ENCODE data around the gene EFEMP2. TPM values are rescaled to one million over a fixed set of nuclear protein-coding genes. Genes with fewer than 3 reads are reported as not detected.
"Not testable (repeated sequence)": the region's sequence is repeated elsewhere in the genome, so short reads cannot be mapped to it uniquely, and the experiment has no call there.

Gene EFEMP2
- total RNA-seq, 1 experiment from 2014 or later: 26.2 TPM

DNA sequence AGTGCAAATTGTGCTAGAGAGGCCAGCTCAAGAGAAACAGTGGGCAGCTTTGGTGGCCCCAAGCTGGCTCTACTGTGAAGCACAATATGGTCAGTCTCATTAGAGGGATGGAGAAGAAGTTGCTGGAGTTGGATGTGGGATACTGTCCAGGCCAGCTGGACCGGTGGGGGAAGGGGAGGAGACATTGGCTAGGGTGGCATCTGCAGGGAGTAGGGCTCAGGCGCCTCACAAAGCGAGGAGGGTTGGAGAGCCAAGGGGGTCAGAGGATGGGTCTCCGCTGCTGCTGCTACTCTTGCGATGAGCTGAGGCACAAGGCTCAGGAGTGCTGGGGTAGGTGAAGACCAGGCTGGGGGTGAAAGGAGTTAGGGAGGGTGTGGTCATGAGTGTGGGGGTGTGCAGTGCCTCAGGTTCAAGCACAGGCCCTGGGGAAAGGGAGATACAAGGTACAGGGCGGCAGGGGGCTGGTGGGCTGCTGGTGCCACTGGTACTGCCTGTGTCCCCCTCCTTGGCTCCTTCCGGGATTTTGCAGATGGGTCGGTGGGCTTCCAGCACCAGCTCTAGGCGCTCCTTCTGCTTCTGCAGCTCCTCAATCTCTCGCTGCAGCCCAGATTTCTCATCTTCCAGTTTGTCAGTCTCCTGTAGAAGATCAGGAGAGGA is 20.2 kb upstream of the EFEMP2 start:
- Histone ChIP-seq H3K79me1 (ENCODE audit: insufficient read depth, low read depth, low read length, poor library complexity, severe bottlenecking) (no peaks in the 10 kb centered on the region), H3K18ac (ENCODE audit: insufficient read length, low read depth, low read length) (no peak overlapping the region), H2BK12ac (ENCODE audit: insufficient read length, low read depth, low read length) (no peak overlapping the region), H3K4me2 (ENCODE audit: insufficient read depth, insufficient read length, low read length) (peak overlapping the region; percentile 70), H2BK15ac (ENCODE audit: low read depth, low read length) (no peak overlapping the region), H2BK20ac (ENCODE audit: low read depth, low read length, poor library complexity, severe bottlenecking) (no peak overlapping the region), H3K9me3 (ENCODE audit: control insufficient read depth, low read depth, low read length) (no peaks in the 10 kb centered on the region), H3K56ac (ENCODE audit: insufficient read length, low read depth, low read length) (no peak overlapping the region), H3K9ac (ENCODE audit: extremely low read depth, insufficient read length, low read length) (no peak overlapping the region), H3K27me3 (ENCODE audit: insufficient read depth, low read length) (peaks cover 6% of the 10 kb centered on the region; the same call in 1 of the 2 replicates), H4K20me1 (ENCODE audit: control insufficient read depth, insufficient read depth, insufficient read length) (no peaks in the 10 kb centered on the region), H4K8ac (replicated peaks; ENCODE audit: insufficient read length, low read depth, low read length) (no peak overlapping the region), H3K14ac (ENCODE audit: insufficient read depth, low read length) (no peak overlapping the region), H3K4ac (ENCODE audit: low read depth, low read length) (no peak overlapping the region), H4K5ac (ENCODE audit: insufficient read length, low read depth, low read length) (no peak overlapping the region), H3T11ph (ENCODE audit: low read length) (no peak overlapping the region), H2BK120ac (ENCODE audit: low read depth, low read length, poor library complexity, severe bottlenecking) (no peak overlapping the region), H3K4me1 (ENCODE audit: insufficient read depth, low read length) (peaks cover 7% of the 10 kb centered on the region; the same call in 1 of the 2 replicates), H3K79me2 (ENCODE audit: insufficient read depth, low read length) (no peaks in the 10 kb centered on the region; the same call in 1 of the 2 replicates), H4K91ac (ENCODE audit: insufficient read length, low read depth, low read length) (no peak overlapping the region), H2AFZ (ENCODE audit: low read length) (no peak overlapping the region), H3K23me2 (ENCODE audit: insufficient read length, low read depth, low read length, poor library complexity, severe bottlenecking) (peaks cover 23% of the 10 kb centered on the region), H3K27ac (ENCODE audit: insufficient read length, low read depth, low read length) (no peak overlapping the region), H2BK5ac (ENCODE audit: insufficient read length, low read length) (no peak overlapping the region), H2AK5ac (ENCODE audit: insufficient read length, low read length) (no peak overlapping the region), H3K23ac (ENCODE audit: insufficient read length, low read depth, low read length) (no peak overlapping the region)
- Mint-ChIP-seq H3K27ac (peak overlapping the region in 1 of 3 experiments; percentile 68; a peak in 2 of 7 replicates), H3K4me3 (peak overlapping the region; percentile 75 to 88), H3K9me3 (peaks cover 2 to 4% of the 10 kb centered on the region in 2 experiments; a peak in 2 of 5 replicates), H3K27me3 (ENCODE audit: low read depth) (peaks cover 28% of the 10 kb centered on the region), H3K4me1 (peaks cover 34 to 42% of the 10 kb centered on the region in 2 experiments), H3K36me3 (ENCODE audit: insufficient read depth in 1 of 3, low read depth in 3 of 3) (peaks cover 0 to 36% (median 0%) of the 10 kb centered on the region in 3 experiments; a peak in 3 of 7 replicates)
- no peak for DNase-seq
- no CpG with 5 or more reads among the region's 10 CpGs for WGBS (ENCODE audit: extremely low coverage, insufficient read length, low lambda C conversion rate)
- TF ChIP-seq, protein P1, sequence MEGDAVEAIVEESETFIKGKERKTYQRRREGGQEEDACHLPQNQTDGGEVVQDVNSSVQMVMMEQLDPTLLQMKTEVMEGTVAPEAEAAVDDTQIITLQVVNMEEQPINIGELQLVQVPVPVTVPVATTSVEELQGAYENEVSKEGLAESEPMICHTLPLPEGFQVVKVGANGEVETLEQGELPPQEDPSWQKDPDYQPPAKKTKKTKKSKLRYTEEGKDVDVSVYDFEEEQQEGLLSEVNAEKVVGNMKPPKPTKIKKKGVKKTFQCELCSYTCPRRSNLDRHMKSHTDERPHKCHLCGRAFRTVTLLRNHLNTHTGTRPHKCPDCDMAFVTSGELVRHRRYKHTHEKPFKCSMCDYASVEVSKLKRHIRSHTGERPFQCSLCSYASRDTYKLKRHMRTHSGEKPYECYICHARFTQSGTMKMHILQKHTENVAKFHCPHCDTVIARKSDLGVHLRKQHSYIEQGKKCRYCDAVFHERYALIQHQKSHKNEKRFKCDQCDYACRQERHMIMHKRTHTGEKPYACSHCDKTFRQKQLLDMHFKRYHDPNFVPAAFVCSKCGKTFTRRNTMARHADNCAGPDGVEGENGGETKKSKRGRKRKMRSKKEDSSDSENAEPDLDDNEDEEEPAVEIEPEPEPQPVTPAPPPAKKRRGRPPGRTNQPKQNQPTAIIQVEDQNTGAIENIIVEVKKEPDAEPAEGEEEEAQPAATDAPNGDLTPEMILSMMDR (conservative IDR thresholded peaks at IDR 0.05): no peak

DNA sequence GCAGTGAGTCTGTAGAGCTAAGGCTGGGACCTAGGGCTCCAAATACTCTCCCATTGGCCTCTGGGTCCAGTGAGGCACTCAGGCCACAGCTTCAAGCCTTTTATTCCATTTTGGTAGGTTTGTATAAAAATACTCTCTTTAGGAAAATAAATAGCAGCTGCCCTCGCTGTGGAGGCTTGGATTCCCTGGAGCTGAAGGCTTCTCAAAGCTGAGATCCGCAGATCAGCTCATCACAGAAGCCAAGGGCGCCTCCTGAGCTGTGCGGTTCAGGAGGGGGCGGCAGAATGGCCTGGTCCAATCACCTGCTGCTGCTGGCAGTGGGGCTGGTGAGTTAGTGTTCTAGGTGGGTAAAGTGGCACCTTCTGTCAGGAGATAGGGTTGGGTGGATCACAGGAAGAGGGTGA is 19.5 kb upstream of the EFEMP2 start:
- H3K79me1 ChIP-seq (ENCODE audit: insufficient read depth, low read depth, low read length, poor library complexity, severe bottlenecking); H2BK5ac ChIP-seq (ENCODE audit: insufficient read length, low read length); H2AK5ac ChIP-seq (ENCODE audit: insufficient read length, low read length); H2BK20ac ChIP-seq (ENCODE audit: low read depth, low read length, poor library complexity, severe bottlenecking); H4K8ac ChIP-seq (replicated peaks; ENCODE audit: insufficient read length, low read depth, low read length); H2BK120ac ChIP-seq (ENCODE audit: low read depth, low read length, poor library complexity, severe bottlenecking); H3K79me2 ChIP-seq (ENCODE audit: insufficient read depth, low read length); H3T11ph ChIP-seq (ENCODE audit: low read length); H3K18ac ChIP-seq (ENCODE audit: insufficient read length, low read depth, low read length); H2BK12ac ChIP-seq (ENCODE audit: insufficient read length, low read depth, low read length); H2AFZ ChIP-seq (ENCODE audit: low read length); H3K9me3 ChIP-seq (ENCODE audit: control insufficient read depth, low read depth, low read length); H4K20me1 ChIP-seq (ENCODE audit: control insufficient read depth, insufficient read depth, insufficient read length); H4K91ac ChIP-seq (ENCODE audit: insufficient read length, low read depth, low read length); H3K27me3 ChIP-seq (ENCODE audit: insufficient read depth, low read length); H3K56ac ChIP-seq (ENCODE audit: insufficient read length, low read depth, low read length); H3K14ac ChIP-seq (ENCODE audit: insufficient read depth, low read length); H3K4me1 ChIP-seq (ENCODE audit: insufficient read depth, low read length); DNase-seq; H3K23ac ChIP-seq (ENCODE audit: insufficient read length, low read depth, low read length); H3K4ac ChIP-seq (ENCODE audit: low read depth, low read length); H4K5ac ChIP-seq (ENCODE audit: insufficient read length, low read depth, low read length); H3K27ac ChIP-seq (ENCODE audit: insufficient read length, low read depth, low read length); H3K9ac ChIP-seq (ENCODE audit: extremely low read depth, insufficient read length, low read length); H2BK15ac ChIP-seq (ENCODE audit: low read depth, low read length); H3K9me3 Mint-ChIP-seq: not testable (repeated sequence)
- Mint-ChIP-seq H3K4me3 (peak overlapping the region; percentile 75 to 88), H3K27ac (peak overlapping the region in 2 of 3 experiments; percentile 44 to 68; a peak in 3 of 7 replicates), H3K4me1 (peaks cover 39 to 48% of the 10 kb centered on the region in 2 experiments), H3K27me3 (ENCODE audit: low read depth) (peaks cover 21% of the 10 kb centered on the region), H3K36me3 (ENCODE audit: insufficient read depth in 1 of 3, low read depth in 3 of 3) (peaks cover 0 to 36% (median 4%) of the 10 kb centered on the region in 3 experiments; a peak in 5 of 7 replicates)
- Histone ChIP-seq H3K23me2 (ENCODE audit: insufficient read length, low read depth, low read length, poor library complexity, severe bottlenecking) (peaks cover 23% of the 10 kb centered on the region), H3K4me2 (ENCODE audit: insufficient read depth, insufficient read length, low read length) (peak overlapping the region; percentile 70)
- WGBS (ENCODE audit: extremely low coverage, insufficient read length, low lambda C conversion rate): no CpG with 5 or more reads among the region's 5 CpGs

Measured in H9 (cell line).